NCI-H748 (cell line): ENCODE data around the gene SCYGR5.
A peak's percentile ranks its signal among the peaks of the same experiment; 100 is the strongest.
"Not testable (repeated sequence)": the region's sequence is repeated elsewhere in the genome, so short reads cannot be mapped to it uniquely, and the experiment has no call there.

Experiments used
- DNase-seq: peaks from one replicate; lab custom pipeline; 2025; ENCODE audit not compliant: unreplicated experiment; lab: John Stamatoyannopoulos, UW

Gene SCYGR5, protein sequence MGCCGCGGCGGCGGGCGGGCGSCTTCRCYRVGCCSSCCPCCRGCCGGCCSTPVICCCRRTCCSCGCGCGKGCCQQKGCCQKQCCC

GRCh38 chr2:227666631-227667170 lies at the start of gene SCYGR5:
Gene SCYGR5 (plus strand): TSS chr2:227666804. CDS start chr2:227666804, 0 bp downstream.
- DNase-seq: not testable (repeated sequence)

DNA sequence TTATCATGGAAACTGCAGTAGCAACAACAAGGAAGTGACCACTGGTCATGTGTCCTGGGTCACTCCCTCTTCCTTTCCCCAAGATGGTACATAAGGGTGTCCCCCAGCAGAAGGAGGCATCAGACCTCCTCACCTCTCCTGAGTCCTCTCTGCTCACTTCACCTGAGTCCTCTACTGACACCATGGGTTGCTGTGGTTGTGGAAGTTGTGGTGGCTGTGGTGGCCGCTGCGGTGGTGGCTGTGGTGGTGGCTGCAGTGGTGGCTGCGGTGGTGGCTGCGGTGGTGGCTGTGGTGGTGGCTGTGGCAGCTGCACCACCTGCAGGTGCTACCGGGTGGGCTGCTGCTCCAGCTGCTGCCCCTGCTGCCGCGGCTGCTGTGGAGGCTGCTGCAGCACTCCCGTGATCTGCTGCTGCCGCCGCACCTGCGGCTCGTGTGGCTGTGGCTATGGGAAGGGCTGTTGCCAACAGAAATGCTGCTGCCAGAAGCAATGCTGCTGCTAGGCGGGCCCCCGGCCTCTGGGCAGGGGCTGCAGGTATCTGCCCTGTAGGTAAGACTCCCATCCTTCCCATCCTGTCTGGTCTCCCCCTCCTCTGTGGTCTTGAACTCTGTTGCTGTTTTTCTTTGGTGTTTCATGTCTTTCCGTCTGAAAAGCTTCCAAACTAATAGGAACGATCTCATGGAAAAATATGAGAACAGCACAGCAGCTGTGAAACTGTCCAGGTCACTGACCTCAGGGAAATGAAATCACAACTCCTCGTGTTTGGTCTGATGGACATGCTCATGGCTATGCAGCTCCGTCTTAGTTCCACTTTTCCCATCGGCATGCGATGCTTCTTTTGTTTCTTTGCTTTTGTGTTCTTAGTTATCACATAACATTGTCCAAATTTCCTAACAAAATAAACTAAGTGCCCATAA lies 49.0 kb upstream of the SCYGR5 start, which contains the start of gene SCYGR4:
SCYGR4 (plus strand) TSS at position 183 of the 915 bp plus-strand sequence; CDS start at position 183, 0 bp downstream.
- peak; percentile 15 for DNase-seq

GRCh38 chr2:227623226-227623625 lies 43.4 kb upstream of the SCYGR5 start:
- no peak for DNase-seq

GRCh38 chr2:227625420-227625819 lies 41.2 kb upstream of the SCYGR5 start:
- no peak for DNase-seq

DNA sequence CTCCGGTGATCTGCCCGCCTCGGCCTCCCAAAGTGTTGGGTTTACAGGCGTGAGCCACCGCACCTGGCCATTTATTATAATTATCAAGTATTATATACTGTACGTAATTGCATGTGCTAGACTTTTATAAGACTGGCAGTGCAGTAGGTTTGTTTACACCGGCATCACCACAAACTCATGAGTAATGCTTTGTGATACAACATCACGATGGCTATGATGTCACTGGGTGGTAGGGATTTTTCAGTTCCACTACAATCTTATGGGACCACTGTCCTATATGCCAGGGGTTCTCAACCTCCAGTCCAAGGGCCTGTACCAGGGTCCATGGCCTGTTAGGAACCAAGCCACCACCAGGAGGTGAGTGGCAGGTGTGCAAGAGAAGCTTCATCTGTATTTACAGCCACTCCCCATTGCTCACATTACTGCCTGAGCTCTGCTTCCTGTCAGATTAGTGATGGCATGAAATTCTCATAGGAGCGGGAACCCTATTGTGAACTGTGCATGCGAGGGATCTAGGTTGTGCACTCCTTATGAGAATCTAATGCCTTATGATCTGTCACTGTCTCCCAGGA lies 39.9 kb upstream of the SCYGR5 start:
- DNase-seq: no peak

- no peak for DNase-seq
Measured at GRCh38 chr2:227627769-227628168, 38.8 kb upstream of the SCYGR5 start.

DNA sequence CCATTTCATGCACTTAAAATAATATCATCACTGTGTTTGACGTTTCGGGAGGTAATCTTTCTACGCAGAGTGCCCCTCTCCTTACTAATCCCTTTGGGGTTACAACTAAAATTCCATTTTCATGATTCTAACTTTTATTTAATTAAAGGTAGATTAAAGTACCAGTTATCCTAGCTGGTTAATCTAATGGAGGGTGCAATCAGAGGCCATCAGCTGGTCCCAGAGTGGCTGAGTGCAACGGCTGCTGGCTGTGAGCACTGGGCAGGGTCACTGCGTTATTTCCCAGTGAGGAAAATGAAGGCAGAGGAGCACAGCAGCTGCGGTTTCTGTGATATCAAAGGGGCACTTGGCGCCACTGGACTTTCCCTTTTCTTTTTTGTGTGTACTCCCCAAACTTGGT lies 37.2 kb upstream of the SCYGR5 start:
- DNase-seq: no peak

- DNase-seq: no peak
Measured at GRCh38 chr2:227630322-227630721, 36.3 kb upstream of the SCYGR5 start.

DNA sequence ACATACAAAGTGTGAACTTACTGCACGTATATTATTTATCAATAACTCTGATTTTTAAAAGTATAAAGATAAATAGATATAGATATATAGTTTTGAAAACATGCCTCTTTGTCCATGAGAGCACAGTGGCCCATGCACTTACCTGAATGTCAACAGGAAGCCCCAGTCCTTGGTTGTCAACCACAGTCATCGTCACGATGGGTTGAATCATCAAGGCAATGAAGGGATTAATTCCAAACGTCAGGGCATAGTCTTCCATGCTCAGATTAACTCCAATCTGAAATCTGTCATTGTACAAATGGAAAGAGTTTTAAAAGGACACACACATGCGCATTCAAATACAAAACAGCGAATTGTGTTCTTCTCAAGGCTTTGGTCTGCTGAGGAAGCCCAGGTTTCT lies 33.8 kb upstream of the SCYGR5 start:
- DNase-seq: no peak

GRCh38 chr2:227634201-227634600 lies 32.4 kb upstream of the SCYGR5 start:
- DNase-seq: no peak

- no peak for DNase-seq
Measured at GRCh38 chr2:227642656-227643055, 23.9 kb upstream of the SCYGR5 start.

DNA sequence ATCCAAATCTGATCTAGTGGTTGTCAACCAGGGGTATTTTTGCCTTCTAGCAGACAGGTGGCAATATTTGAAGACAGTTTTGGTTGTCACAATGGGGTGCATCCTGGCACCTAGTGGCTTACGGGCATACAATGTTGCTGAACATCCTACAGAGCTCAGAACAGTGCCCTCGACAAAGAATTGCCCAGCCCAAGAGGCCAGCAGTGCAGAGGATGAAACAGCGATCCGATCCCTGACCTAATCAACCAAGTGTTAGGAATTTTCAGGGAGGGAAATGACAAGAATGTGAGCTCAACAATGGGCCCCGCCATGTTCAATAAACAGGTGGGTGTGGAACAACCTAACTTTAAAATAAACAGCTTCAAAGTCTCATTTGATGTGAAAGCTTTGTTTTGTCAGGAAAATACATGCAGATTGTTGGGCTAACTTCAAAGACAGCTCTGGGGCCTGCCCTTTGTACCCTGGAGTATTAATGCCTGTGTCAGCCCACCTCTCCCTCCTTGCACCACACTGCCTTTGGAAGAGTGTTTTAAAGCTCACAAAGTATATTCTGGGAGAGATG lies 22.5 kb upstream of the SCYGR5 start:
- DNase-seq: no peak

DNA sequence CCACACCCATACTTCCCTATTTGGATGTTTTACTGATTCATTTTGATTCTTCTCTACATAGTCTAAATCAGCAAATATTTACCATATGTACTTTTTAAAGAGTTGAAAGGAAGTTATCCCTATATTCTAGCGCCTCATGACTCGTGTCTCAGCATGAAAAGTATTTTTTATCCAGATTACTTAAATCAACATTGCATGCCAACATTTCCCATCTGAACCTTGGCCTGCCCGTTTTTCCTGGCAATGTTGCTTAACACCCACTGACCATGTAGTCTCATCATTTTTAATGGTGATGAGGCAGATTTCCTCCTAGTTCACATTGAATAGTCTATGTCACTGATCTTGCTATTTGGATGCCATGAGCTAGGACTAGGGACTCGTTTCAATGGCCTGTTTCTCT lies 13.2 kb upstream of the SCYGR5 start:
- DNase-seq: no peak

DNA sequence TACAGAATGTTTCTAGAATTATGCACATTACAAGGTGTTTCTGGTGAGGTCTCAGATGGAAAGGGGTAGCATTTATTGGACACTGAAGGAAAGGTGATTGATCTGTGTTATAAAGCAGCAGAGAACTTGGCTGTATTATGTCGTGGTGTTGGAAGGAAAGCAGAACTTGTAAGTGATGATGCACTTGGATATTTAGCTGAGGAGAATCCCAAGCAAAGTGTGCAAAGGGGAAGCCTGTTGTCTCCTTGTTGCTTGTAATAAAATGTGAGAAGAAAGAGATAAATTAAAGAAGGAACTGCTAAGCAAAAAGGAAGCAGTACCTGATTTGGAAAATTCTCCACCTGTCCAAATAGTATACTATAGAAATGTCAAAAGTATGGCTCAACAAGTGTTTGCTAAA lies 12.2 kb upstream of the SCYGR5 start:
- DNase-seq: no peak

DNA sequence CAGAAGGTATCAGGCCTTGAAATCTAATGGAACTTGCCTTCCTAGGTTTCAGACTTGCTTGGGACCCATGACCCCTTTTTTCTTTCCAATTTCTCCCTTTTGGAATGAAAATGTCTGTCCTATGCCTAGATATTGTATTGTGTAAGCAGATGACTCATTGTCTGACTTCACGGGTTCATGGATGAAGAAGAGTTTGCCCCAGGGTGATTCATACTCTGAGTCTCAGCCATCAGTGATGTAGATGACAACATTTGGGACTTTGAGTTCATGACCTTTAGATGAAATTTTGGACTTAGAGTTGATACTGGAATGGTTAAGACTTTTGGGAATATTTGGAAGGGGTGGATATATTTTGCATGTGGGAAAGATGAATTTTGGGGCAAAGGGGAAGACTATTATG lies 11.2 kb upstream of the SCYGR5 start:
- no peak for DNase-seq

DNA sequence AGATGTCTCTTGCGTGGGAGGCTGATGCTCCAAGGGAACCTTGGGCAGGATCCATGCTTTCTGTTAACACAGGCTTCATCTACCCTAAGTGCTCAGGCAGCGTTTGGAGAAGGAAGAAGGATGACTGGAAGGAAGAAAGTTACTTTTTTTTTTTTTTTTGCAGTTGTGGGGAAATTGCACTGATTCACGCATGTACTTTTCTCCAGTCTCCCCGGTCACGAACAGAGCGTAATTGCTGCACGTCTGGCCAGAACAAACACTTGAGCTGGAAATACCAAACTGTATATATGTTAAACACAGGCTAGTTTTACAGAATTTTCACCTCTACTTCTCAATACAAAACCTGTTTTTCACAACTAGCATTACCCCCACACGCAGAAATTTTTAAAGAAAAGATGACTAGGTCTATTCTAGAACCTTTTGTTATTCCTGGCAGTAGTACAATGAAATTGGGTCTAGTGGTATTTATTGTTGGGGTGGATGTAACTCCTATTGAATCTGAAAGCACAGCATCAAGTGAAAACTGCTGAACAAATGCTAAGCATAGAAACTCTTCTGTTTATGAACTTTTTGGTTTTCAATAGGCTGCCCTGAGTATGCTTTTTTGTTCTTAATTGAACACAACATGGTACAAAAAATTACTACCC lies 9.3 kb upstream of the SCYGR5 start:
- no peak for DNase-seq

GRCh38 chr2:227661025-227661649 lies 5.5 kb upstream of the SCYGR5 start:
- DNase-seq: no peak

DNA sequence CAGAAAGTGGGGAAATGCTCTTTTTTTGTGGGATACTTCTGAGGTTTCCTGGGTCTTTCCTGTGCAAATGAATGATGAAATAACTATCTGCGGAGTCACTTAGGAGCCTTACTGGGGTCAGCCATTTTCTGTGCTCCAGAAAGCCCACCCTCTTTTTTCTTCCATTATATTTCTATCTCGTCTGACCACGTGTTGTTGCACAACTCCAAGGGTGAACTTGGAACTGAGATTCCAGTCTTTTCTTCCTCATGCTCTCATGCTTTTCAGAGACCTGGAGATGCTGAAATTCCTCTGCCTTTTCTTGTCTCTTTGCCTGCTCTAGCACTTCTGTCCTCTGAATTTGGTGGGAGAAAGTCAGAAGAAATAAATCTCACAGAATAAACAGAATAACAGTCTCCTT lies 4.8 kb upstream of the SCYGR5 start:
- no peak for DNase-seq

DNA sequence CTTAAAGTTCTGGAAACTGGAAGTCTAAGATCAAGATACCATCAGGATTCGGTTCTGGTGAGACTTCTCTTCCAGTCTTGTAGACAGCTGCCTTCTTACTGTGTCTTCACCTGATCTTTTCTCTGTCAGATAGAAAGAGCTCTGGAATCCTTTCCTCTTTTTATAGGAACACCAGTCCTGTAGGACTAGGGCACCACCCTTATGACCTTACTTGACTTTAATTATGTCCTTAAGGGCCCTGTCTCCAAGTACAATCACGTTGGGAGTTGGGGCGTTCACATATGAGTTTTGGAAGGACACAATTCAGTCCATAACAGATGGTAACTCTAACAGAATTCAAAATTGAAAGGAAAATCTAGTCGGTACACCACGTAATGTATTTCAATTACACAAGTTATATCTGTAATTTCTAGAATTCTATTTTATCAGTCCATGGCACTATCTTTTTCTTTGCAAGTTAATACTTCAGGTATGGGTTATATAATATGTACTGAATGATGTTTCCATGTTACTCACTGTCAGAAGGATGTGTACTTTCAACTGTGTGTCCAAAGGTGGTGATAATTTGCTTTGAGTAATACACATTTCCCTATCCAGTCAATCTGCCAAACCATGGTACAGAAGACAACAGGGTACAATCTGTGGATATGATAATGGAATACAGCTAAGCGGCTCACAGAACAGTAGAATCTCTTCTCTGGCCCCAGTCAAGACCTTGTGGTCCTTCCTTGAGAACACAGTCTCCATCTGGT lies 1.2 kb upstream of the SCYGR5 start:
- DNase-seq: no peak
